HG03196 (cell line): ENCODE data around the gene RPS24.
"Not testable (repeated sequence)": the region's sequence is repeated elsewhere in the genome, so short reads cannot be mapped to it uniquely, and the experiment has no call there.

Source experiments
- ATAC-seq: cut with Tn5 transposase; IDR thresholded peaks from one replicate; pipeline ENCODE4 v1.9.1; 2021; ENCODE audit not compliant: unreplicated experiment

The RPS24 gene

DNA sequence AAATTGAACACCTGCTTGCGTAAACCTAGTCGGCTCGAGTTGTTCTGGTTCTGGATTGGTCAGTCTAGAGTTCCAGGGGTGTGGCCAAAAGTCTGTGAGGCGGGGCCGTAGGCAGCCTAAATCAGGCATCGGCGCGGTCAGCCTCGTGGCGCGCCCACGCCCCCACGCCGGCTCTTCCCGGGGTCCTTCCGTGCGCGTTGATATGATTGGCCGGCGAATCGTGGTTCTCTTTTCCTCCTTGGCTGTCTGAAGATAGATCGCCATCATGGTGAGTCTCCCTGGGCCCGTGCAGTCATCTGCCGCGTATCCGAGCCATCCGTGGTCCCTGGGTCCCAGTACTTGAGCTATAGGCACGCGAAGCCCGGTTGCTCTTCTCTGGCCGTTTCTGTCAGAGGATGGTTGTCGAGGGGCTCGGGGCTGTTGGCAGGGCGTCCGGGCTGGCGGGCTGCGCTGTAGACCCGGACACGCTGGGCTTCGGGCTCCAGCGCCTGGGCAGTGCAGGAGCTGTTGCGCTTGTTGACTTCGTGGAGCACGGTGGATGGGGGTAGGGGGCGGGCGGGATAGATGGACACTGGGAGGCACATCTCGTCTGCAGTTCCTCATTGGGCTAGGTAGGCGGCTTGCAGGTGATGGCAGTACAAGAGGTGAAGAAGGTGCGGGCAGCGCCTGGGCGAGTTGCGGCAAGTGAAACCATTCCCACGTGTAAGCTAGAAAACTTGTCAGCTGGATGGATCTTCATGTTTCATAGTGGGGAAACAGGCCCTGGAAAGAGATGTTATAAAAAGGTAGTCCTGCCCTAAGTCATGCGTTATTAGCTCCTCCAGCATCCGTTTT is at the start of gene RPS24:
Gene RPS24 (plus strand): TSS at position 227 of the 834 bp plus-strand sequence. CDS start 39 bp downstream, at position 266.
- ATAC-seq, result peak; percentile 81

DNA sequence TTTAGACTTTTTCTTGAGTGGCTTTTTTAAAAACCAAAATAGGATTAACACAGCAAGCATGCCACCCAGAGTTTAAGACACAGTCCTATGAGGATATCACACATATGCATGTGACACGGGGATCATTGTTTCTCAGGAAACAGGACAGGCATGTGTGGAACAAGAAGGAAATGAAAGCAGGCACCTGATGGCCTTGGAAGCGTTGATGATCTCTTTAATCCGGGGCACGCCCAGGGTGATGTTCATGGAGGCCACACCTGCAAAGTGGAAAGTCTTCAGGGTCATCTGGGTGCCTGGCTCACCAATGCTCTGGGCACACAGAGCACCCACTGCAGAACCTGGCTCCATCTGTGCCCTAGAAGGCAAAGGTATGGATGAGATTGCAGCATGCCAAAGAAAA is 48.7 kb upstream of the RPS24 start:
- no peak for ATAC-seq

DNA sequence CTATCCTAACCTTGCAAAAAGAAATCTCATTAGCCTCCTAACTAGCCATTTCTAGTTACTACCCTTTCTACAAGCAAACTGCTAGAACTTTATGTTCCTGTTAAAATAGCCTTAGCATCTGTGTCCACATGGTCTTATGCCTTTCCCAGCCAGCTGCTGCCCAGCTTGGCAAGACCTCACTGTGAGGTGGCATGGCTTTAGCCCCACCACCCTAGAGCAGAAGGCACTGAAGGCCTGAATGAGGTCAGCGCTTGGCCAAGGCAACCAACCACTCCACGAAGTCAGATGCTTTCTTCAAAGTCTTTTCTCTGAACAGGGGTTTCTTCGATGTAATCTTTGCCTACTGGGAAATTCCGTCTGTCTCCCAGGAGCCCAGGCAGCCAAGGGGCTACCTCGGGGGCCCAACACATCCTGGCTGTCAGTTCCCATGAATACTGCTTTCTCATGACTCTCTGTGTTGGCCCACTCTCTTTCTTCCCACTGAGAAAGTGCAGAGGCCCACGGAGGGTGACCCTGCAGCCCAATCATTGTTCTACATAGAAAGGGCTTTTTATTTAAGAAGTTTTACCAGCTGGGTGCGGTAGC is 45.9 kb upstream of the RPS24 start:
- no peak for ATAC-seq

DNA sequence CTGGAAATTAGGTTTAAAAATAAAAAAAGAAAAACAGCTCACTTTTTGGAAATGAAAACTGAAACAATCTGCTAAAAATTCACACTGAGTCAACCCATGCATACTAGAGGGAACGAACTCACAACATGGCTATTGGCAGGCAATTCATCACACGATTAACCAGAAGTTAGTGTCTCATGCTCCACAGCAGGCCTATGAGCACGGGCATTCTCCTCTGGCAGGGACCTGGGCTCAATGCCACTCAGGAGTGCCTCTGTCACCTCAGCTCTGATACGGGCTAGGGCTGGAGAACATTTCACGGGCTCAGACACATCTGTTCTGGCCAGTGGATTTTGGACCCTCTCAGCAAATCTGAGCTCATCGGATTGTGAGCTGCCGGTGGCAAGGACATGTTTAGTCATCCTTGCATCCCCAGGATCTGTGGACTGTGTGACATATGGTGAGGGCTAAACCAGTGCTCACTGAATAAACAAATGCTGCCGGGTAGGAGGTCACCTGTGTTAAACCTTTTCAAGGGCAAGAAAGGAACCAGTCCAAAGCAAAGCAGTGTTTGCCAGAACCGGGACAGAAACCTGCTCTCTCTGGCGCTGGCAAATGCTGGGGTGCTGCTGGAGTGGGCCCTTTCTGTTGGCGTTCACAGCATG is 44.5 kb upstream of the RPS24 start:
- no peak for ATAC-seq

DNA sequence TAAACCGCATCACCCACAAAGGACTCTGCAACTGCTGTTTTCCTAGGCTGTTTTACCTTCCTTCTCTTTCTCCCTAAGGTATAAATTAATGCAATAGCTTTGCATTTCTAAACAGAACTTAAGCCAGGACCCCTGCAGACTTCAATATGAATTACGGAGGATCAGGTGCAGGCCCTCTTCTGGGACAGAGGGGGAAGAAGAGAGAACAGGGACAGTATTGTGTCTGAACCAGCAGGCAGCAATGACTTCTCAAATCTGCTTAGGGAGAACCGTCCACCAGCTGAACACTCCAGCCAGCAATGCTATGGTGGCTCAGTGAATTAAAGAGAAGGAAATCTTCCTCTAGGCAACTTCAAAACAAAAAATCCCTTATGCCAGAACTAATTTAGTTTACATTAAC is 40.0 kb upstream of the RPS24 start:
- ATAC-seq, result no peak

DNA sequence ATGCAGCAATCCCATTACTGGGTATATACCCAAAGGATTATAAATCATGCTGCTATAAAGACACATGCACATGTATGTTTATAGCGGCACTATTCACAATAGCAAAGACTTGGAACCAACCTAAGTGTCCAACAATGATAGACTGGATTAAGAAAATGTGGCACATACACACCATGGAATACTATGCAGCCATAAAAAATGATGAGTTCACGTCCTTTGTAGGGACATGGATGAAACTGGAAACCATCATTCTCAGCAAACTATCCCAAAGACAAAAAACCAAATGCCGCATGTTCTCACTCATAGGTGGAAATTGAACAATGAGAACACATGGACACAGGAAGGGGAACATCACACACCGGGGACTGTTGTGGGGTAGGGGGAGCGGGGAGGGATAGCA is 34.9 kb upstream of the RPS24 start:
- ATAC-seq, result not testable (repeated sequence)

DNA sequence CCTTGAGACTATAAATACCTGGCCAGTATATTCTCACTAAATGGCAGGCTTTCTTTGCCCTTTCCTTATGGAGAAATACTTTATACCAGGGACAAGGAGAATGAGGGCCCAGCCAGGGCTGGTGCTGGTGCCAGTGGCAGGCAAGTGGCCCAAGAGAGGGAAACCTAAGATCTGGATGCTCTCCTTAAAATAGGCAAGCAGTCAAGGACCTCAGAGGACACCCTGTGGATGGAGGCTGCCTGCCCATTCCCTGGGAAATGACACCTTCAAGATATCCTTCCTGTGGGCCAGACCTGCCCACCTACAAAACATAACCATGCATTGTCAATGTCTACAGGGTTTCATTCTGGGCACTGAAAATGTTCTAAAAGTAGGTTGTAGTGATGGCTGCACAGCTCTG is 33.5 kb upstream of the RPS24 start:
- no peak for ATAC-seq

DNA sequence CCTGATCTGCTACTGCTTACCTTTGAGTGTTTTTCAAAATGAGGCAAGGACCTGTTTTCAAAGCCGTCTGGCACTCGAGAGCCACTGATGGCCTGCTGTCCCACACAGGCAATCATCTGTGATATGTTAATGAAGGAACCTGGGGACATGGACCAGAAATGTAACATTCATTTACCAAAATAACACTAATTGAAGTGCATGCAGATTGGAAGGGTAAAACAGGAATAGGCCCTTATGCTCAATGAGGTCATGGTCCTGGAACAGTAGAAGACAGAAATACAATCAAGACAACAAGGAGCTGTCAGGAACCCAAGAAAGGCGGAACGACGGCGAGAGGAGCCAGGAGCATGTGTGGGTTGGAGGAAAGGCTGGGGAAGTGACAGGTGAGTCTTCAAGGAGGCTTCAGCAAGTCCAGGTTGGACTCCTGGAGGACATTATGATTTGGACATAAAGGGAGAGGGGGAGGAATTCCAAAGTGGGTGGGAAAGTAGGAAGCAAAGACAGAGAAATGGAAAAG is 32.6 kb upstream of the RPS24 start:
- ATAC-seq, result no peak

DNA sequence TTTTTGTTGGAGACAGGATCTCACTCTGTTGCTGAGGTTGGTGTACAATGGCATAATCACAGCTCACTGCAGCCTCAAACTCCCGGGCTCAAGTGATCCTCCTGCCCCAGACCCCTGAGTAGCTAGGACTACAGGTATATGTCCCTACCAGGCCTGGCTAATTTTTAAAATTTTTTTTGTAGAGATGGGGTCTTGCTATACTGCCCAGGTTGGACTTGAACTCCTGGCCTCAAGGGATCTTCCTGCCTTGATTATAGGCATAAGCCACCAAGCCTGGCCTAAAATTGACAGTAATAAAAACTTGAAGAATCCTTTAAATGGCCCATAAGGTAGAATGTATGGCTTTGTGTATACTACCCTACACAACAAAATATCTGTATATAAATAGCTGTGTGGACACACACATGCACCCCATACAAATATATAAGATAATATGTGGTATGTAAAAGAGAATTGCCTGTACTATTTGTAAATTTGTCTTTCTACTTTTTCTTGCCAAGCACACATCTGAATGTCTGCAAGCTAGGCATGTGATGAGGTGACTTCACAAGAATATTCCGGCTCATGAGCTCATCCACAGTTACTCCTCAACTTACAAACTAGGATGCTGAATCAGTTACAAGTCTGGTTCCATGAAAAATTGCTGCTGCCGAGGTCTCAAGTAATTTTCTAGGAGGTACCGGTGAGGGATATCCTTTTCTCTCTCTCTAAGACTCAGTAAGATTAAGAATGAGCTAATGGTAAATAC is 30.9 kb upstream of the RPS24 start:
- ATAC-seq, result no peak

DNA sequence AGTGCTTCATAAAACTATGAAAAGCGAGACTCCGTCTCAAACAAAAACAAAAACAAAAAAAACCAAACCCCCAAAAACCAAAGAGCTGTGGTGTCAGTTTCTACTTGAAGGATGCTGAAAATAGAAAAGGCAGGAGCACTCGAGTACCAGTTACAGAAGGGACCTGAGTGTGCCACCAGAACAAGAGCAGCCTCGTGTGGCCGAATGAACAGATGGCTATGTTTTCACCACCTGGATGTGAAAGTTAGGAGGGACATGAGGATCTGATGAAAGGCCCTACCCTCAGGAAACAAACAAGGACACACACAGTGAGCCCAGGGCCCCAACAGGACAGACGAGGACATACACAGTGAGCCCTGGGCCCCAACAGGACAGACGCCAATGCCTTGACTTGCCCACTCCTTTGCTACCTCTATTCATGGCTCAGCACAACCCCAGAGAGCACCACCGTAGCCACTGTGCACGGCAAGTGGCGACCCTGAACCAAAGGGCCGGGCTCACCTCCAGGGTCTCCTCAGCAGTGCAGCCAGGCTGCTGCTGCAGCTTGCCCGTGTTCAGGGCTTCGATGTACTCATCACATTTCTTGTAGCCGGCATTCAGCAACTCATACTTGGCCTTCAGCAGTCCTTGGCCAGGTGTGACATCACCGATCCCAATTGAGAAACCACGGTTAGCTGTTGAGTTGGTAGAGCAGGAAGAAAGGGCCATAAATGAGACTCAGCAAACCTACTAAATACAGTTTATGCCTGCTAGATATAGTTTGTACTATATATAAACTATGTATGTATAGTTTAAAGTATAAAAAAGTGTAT is 29.2 kb upstream of the RPS24 start:
- no peak for ATAC-seq

DNA sequence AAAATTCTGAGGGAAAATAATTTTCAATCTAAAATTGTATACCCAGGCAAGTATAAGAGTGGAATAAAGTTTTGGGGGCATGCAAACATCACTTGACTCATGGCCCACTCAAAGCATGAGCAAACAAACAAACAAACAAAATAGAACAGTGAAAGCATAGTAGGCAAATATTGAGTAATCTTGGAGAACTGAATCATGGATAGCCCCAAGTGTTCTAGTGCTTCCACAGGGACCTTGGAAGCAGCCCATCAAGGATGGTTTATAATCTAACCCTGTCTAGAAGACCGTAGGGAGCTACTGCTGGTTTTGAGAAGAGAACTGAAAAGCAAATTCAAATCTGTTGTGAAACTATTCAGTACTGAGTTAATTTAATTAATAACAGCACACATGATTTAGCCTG is 26.5 kb upstream of the RPS24 start:
- no peak for ATAC-seq

DNA sequence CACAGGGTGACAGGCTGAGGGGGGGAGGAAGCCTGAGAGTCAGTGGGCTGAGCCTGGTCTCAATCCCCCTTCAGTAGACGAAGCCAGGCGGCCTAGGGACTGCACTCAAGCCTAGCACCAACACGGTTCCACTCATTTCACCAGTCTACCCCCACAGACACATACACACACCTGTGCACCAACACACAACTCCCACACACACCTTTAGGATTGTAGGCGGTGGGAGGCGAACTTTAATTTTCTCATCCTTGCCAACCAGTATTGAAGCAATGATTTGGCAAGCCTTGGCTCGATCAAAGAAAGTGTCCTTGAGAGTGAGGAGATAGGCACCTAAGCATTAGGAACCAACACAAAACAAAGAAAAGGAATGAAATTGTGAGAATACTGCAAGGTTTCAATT is 24.0 kb upstream of the RPS24 start:
- ATAC-seq, result no peak

DNA sequence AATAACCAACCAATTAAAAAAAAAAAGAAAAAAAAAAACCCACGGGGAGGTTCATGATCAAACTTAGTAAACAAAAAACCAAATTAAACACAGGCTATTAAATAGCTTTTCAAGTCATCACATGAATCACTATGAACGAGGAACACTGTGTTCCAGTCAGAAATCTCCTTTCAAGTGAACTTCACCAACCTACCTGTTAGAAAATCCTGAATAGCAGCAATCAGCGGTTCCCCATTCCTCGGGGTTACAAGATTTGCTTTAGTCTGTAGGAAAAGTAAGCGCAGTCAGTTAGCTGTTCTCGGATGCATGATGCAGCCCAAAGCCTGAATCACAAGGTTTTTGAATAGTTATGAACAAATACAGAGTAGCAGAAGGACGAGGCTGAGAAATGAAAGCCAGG is 23.4 kb upstream of the RPS24 start:
- ATAC-seq, result no peak

DNA sequence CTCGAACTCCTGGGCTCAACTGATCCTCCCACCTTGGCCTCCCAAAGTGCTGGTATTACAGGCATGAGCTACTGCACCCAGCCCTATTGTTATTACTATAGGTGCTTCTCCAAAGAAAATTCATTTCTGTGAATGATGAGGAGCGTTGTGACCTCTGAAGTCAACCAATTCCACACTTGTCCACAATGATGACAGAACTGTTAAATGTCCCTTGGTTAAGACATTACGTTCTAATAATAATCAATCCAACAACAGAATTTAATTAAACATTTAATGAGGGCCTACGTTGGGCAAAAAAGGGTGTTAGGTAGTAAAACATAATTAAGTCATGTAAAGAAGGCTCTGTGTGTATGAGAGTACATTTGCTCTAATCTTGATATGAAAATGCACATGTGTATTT is 22.6 kb upstream of the RPS24 start:
- ATAC-seq, result no peak

DNA sequence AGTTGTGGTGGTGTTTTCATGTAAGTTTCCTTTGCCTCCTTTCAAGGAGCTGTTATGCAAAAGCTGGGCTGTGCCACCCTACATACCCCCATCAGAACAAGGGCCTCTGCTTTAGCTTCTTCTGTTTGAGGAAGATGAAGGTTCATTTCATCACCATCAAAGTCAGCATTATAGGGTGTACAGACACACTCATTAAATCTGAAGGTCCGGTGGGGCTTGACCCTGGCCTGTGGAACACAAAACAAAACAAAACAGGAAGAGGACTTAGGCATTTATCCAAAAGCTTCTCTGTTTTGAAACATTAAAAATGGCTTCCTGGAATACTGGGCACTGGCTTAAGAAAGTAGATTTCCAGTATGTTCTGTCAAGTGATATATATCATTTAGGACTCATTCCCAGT is 20.1 kb upstream of the RPS24 start:
- ATAC-seq, result no peak

DNA sequence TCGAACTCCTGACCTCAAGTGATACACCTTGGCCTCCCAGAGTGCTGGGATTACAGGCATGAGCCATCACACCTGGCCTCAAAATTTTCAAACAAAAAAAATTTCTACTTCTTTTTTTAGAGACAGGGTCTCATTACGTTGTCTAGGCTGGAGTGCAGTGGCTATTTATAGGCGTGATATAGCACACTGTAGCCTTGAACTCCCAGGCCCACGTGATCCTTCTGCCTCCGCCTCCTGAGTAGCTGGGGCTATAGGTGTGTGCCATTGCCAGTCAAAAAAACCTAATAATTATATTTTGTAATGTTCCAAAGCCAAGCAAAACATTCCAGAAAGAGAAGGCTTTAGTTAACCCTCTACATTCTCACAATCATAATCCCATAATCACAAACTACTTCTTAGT is 18.1 kb upstream of the RPS24 start:
- no peak for ATAC-seq

DNA sequence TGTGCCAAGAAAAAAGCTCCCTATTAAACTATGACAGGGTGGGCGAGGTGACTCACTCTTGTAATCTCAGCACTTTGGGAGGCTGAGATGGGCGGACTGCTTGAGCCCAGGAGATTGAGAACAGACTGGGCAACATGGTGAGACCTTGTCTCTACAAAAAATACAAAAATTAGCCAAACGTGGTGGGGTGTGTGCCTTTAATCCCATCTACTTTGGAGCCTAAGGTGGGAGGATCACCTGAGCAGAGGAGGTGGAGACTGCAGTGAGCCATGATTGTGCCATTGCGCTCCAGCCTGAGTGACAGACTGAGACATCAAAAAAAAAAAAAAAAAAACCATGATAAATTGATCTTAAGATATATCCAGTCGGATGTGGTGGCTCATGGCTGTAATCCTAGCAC is 15.8 kb upstream of the RPS24 start:
- ATAC-seq, result no peak

DNA sequence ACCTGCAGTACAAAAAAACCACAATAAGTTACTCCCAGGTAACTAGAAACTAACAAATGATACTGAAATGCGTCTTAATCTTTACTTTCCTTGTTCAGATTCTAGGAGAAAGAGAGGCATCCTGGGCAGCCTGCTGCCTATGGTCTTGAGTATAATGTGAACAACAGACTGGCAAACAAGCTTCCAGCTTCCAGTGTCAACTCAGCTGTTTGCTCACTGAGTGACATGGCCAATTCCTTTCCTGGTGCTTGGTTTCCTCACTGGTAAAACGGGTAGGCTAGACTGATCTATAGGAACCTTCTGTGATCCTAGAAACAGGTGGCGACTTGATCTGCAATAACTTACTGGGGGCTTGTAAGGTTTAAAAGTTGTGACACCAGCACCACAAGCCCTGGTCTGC is 14.4 kb upstream of the RPS24 start:
- no peak for ATAC-seq

DNA sequence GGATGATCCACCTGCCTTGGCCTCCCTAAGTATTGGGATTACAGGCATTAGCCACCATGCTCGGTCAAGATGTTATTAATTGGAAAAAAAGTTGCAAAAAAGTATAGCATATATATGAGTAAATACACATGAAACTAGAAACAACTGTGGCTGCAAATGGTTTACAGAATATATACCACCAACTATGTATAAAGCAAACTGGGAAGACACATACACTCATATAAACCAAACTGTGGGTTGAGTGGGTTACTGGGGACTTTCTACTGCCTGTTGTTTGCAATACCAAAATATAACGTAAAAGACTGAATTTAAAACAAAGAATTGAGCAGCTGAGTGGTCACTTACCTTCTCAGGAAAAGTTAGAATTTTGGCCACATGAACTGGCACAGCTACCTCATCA is 12.5 kb upstream of the RPS24 start:
- no peak for ATAC-seq

DNA sequence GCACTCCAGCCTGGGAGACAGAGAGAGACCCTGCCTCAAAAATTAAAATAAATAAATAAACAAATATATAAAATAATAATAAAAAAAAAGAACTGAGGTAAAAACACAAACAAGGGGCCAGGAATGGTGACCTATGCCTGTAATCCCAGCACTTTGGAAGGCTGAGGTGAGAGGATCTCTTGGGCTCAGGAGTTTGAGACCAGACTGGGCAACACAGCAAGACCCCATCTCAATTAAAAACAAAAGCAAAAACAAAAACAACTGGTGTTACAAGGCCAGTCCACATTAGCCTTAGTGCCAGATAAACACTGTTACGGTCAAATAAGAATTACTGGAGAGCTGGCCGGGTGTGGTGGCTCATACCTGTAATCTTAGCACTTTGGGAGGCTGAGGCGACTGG is 9.9 kb upstream of the RPS24 start:
- no peak for ATAC-seq
